ENCODE results near the gene SMIM15. TPM values are rescaled to one million over a fixed set of nuclear protein-coding genes. Genes with fewer than 3 reads are reported as not detected.

The SMIM15 gene
- total and polyA plus RNA-seq, 2 of the 4 experiments (the other 2 are of a cell fraction) = 49.7 to 94.3 TPM

- TF ChIP-seq FOS (IDR thresholded peaks at IDR 0.05; ENCODE audit: low read depth, low read length) = no peak
- no peak for TF ChIP-seq MAFK (IDR thresholded peaks at IDR 0.05; ENCODE audit: low read depth, low read length)
- TF ChIP-seq, protein P1, sequence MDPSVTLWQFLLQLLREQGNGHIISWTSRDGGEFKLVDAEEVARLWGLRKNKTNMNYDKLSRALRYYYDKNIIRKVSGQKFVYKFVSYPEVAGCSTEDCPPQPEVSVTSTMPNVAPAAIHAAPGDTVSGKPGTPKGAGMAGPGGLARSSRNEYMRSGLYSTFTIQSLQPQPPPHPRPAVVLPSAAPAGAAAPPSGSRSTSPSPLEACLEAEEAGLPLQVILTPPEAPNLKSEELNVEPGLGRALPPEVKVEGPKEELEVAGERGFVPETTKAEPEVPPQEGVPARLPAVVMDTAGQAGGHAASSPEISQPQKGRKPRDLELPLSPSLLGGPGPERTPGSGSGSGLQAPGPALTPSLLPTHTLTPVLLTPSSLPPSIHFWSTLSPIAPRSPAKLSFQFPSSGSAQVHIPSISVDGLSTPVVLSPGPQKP (IDR thresholded peaks at IDR 0.05; ENCODE audit: borderline replicate concordance, low read depth, low read length) = no peak
- TF ChIP-seq NFE2L2 (IDR thresholded peaks at IDR 0.05; ENCODE audit: low read depth, low read length) = no peak
- no peak for TF ChIP-seq RAD21 (IDR thresholded peaks at IDR 0.05; ENCODE audit: low read length)
- TF ChIP-seq CEBPB (IDR thresholded peaks at IDR 0.05; ENCODE audit: low read depth, low read length) = no peak
- TF ChIP-seq, protein P2, sequence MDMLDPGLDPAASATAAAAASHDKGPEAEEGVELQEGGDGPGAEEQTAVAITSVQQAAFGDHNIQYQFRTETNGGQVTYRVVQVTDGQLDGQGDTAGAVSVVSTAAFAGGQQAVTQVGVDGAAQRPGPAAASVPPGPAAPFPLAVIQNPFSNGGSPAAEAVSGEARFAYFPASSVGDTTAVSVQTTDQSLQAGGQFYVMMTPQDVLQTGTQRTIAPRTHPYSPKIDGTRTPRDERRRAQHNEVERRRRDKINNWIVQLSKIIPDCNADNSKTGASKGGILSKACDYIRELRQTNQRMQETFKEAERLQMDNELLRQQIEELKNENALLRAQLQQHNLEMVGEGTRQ (IDR thresholded peaks at IDR 0.05; ENCODE audit: low read depth, low read length) = no peak
- TF ChIP-seq SMC3 (IDR thresholded peaks at IDR 0.05; ENCODE audit: low read depth, low read length) = no peak
- peaks cover 2% of the 10 kb centered on the region; the same call in 1 of the 2 replicates for H3K4me1 ChIP-seq (ENCODE audit: control insufficient read depth, insufficient read depth, low read length)
- H2AK9ac ChIP-seq (replicated peaks; ENCODE audit: low read depth, low read length, poor library complexity) = no peak overlapping the region
- no peak overlapping the region for H2BK5ac ChIP-seq (ENCODE audit: low read depth, low read length, poor library complexity, severe bottlenecking)
- no peak overlapping the region for H2BK20ac ChIP-seq (ENCODE audit: low read depth, low read length)
- ChIA-PET CTCF (no interaction called here), POLR2A (ENCODE audit: unreplicated experiment) (no interaction called here)
- H3K56ac ChIP-seq (ENCODE audit: extremely low read depth, insufficient read depth, low read length) = no peak overlapping the region
- no peaks in the 10 kb centered on the region; the same call in 1 of the 2 replicates for H3K9me1 ChIP-seq (ENCODE audit: insufficient read depth, low read length)
- H3K4me2 ChIP-seq (ENCODE audit: low read depth, low read length) = no peak overlapping the region
- no peak overlapping the region for H3K9ac ChIP-seq (ENCODE audit: low read depth, low read length)
- peaks cover 3 to 4% of the 10 kb centered on the region in 2 experiments; a peak in 3 of 4 replicates for H3K79me1 ChIP-seq (ENCODE audit: low read depth in 1 of 2, low read length in 2 of 2)
- no peak for DNase-seq
- BruUV-seq (replicated peaks) = no TSS peak
- H4K91ac ChIP-seq (ENCODE audit: insufficient read depth, low read depth, low read length) = no peak overlapping the region
- H4K8ac ChIP-seq (ENCODE audit: low read depth in 2 of 2, low read length in 2 of 2) = no peak overlapping the region
- no peak for ATAC-seq (ENCODE audit: low read depth)
- H3K9me3 ChIP-seq (ENCODE audit: control insufficient read depth, insufficient read depth, low read length) = no peaks in the 10 kb centered on the region
- in situ Hi-C loops (cut with MboI; ENCODE audit: low sequenced_read_pairs) (no loop called here), intact Hi-C loops (cut with micrococcal nuclease) (no loop called here), dilution Hi-C loops (cut with HindIII; ENCODE audit: low sequenced_read_pairs, unreplicated experiment) (no loop called here)
- H2AFZ ChIP-seq (replicated peaks; ENCODE audit: low read length, poor library complexity) = no peak overlapping the region
- no CpG with 5 or more reads among the region's 3 CpGs for WGBS, 2 experiments (ENCODE audit: extremely low coverage in 2 of 2, insufficient read length in 1 of 2)
- H4K5ac ChIP-seq (ENCODE audit: low read depth, low read length) = no peak overlapping the region
- no peak overlapping the region for H3K14ac ChIP-seq (replicated peaks; ENCODE audit: low read depth, low read length)
- H2AK5ac ChIP-seq (ENCODE audit: low read depth, low read length) = no peak overlapping the region
- no peak overlapping the region for H3K4me3 ChIP-seq (ENCODE audit: insufficient read depth, low read depth, low read length)
- no peak overlapping the region for H3K23ac ChIP-seq (ENCODE audit: low read depth, low read length)
- H3K27me3 ChIP-seq (ENCODE audit: control insufficient read depth, insufficient read depth, low read length) = no peaks in the 10 kb centered on the region
- no peak overlapping the region for H2BK15ac ChIP-seq (ENCODE audit: low read depth, low read length)
- no peak overlapping the region for H3K18ac ChIP-seq (ENCODE audit: low read depth, low read length)
- H4K20me1 ChIP-seq (ENCODE audit: insufficient read depth, low read length) = no peaks in the 10 kb centered on the region; the same call in 1 of the 2 replicates
- H3K4ac ChIP-seq (ENCODE audit: low read depth, low read length) = no peak overlapping the region
- no peaks in the 10 kb centered on the region for H3K36me3 ChIP-seq (ENCODE audit: control insufficient read depth, insufficient read depth, low read length)
- no peak overlapping the region for H3K27ac ChIP-seq (ENCODE audit: insufficient read depth, low read length)
- no peak overlapping the region for H2BK120ac ChIP-seq (ENCODE audit: low read depth, low read length)
These were observed 19.5 kb downstream of the SMIM15 start for GRCh38 chr5:61142811-61143210.
